ENCODE results near the gene CAPSL. TPM values are rescaled to one million over a fixed set of nuclear protein-coding genes. Genes with fewer than 3 reads are reported as not detected.
"Not testable (repeated sequence)": the region's sequence is repeated elsewhere in the genome, so short reads cannot be mapped to it uniquely, and the experiment has no call there.

The CAPSL gene
- total RNA-seq, 1 donor from 2014 or later, result not detected

GRCh38 chr5:35898952-35899660, 39.3 kb downstream of the CAPSL start:
- peaks cover 3% of the 10 kb centered on the region for H3K4me1 Mint-ChIP-seq
- no peaks in the 10 kb centered on the region for H3K36me3 Mint-ChIP-seq (ENCODE audit: low read depth)
- peaks cover 5% of the 10 kb centered on the region for H3K9me3 Mint-ChIP-seq
- DNase-seq (ENCODE audit: low read depth, low spot score), result no peak
- H3K27me3 Mint-ChIP-seq (ENCODE audit: low read depth), result no peaks in the 10 kb centered on the region
- no peak overlapping the region for H3K4me3 Mint-ChIP-seq
- H3K27ac Mint-ChIP-seq (ENCODE audit: unreplicated experiment), result no peak overlapping the region
- TF ChIP-seq CTCF (conservative IDR thresholded peaks at IDR 0.05), result no peak

- no peaks in the 10 kb centered on the region for H3K27me3 Mint-ChIP-seq (ENCODE audit: low read depth)
- TF ChIP-seq CTCF (conservative IDR thresholded peaks at IDR 0.05), result no peak
- H3K4me1 Mint-ChIP-seq, result no peaks in the 10 kb centered on the region
- no peak for DNase-seq (ENCODE audit: low read depth, low spot score)
- H3K4me3 Mint-ChIP-seq, result no peak overlapping the region
- H3K9me3 Mint-ChIP-seq, result peaks cover 10% of the 10 kb centered on the region
- no peak overlapping the region for H3K27ac Mint-ChIP-seq (ENCODE audit: unreplicated experiment)
- no peaks in the 10 kb centered on the region for H3K36me3 Mint-ChIP-seq (ENCODE audit: low read depth)
These were observed 44.3 kb downstream of the CAPSL start for GRCh38 chr5:35894131-35894530.

- peaks cover 10% of the 10 kb centered on the region for H3K9me3 Mint-ChIP-seq
- not testable (repeated sequence) for H3K36me3 Mint-ChIP-seq (ENCODE audit: low read depth); H3K4me3 Mint-ChIP-seq; H3K27ac Mint-ChIP-seq (ENCODE audit: unreplicated experiment); H3K27me3 Mint-ChIP-seq (ENCODE audit: low read depth); H3K4me1 Mint-ChIP-seq; DNase-seq (ENCODE audit: low read depth, low spot score)
These were observed 45.6 kb downstream of the CAPSL start for GRCh38 chr5:35892799-35893198.

GRCh38 chr5:35890021-35891020, 48.1 kb downstream of the CAPSL start:
- Mint-ChIP-seq H3K27me3 (ENCODE audit: low read depth) (no peaks in the 10 kb centered on the region), H3K4me3 (no peak overlapping the region), H3K4me1 (no peaks in the 10 kb centered on the region), H3K27ac (ENCODE audit: unreplicated experiment) (no peak overlapping the region), H3K9me3 (peaks cover 10% of the 10 kb centered on the region), H3K36me3 (ENCODE audit: low read depth) (no peaks in the 10 kb centered on the region)
- DNase-seq (ENCODE audit: low read depth, low spot score), result no peak
- no peak for TF ChIP-seq CTCF (conservative IDR thresholded peaks at IDR 0.05)

GRCh38 chr5:35887321-35888100, 50.9 kb downstream of the CAPSL start:
- H3K4me1 Mint-ChIP-seq, result peaks cover 7% of the 10 kb centered on the region
- H3K4me3 Mint-ChIP-seq, result no peak overlapping the region
- H3K27me3 Mint-ChIP-seq (ENCODE audit: low read depth), result no peaks in the 10 kb centered on the region
- peaks cover 8% of the 10 kb centered on the region for H3K9me3 Mint-ChIP-seq
- no peak overlapping the region for H3K27ac Mint-ChIP-seq (ENCODE audit: unreplicated experiment)
- TF ChIP-seq CTCF (conservative IDR thresholded peaks at IDR 0.05), result no peak
- DNase-seq (ENCODE audit: low read depth, low spot score), result no peak
- H3K36me3 Mint-ChIP-seq (ENCODE audit: low read depth), result no peaks in the 10 kb centered on the region

Measured in neural crest cell (in vitro differentiated cells).